ENCODE data around the gene TRDN.

- TF ChIP-seq POLR2A (IDR thresholded peaks at IDR 0.05) (no peak), CTCF (IDR thresholded peaks at IDR 0.05) (no peak), POLR2AphosphoS5 (IDR thresholded peaks at IDR 0.05) (no peak), EP300 (IDR thresholded peaks at IDR 0.05) (no peak)
These were observed 147.2 kb downstream of the TRDN start for GRCh38 chr6:123489589-123489988.

All from sigmoid colon (tissue), 4 donors.